GM12874 (cell line): ENCODE results near the gene BANF1.

Source experiments
- CTCF ChIP-seq: IDR thresholded peaks from 2 replicates; pipeline ENCODE4 v1.5.1; 2011; ENCODE audit warnings: low read depth, mild to moderate bottlenecking, control low read depth, low read length, moderate library complexity; ENCODE audit not compliant: insufficient read depth

The BANF1 gene

DNA sequence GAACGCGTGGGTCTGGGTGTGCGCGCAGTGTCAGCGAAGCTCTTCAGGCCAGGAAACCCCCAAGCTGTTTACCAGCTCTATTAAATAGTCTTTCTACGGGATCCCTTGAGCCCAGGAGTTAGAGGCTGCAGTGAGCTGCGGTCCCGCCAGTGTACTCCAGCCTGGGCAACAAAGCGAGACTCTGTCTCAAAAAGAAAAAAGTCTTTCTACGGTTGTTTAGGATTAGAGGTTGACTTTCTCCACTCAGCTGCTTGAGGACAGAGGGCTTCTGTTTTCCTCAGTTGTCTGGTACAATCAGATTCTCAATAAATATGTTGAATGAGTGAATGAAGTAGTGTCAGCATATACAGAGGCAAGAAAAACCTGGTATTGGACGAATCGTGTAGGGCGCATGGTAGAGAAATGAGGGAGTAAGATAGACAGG is 40.1 kb upstream of the BANF1 start:
- TF ChIP-seq CTCF: no peak

- TF ChIP-seq CTCF: no peak
Measured at GRCh38 chr11:65964906-65965305, 37.4 kb upstream of the BANF1 start.

DNA sequence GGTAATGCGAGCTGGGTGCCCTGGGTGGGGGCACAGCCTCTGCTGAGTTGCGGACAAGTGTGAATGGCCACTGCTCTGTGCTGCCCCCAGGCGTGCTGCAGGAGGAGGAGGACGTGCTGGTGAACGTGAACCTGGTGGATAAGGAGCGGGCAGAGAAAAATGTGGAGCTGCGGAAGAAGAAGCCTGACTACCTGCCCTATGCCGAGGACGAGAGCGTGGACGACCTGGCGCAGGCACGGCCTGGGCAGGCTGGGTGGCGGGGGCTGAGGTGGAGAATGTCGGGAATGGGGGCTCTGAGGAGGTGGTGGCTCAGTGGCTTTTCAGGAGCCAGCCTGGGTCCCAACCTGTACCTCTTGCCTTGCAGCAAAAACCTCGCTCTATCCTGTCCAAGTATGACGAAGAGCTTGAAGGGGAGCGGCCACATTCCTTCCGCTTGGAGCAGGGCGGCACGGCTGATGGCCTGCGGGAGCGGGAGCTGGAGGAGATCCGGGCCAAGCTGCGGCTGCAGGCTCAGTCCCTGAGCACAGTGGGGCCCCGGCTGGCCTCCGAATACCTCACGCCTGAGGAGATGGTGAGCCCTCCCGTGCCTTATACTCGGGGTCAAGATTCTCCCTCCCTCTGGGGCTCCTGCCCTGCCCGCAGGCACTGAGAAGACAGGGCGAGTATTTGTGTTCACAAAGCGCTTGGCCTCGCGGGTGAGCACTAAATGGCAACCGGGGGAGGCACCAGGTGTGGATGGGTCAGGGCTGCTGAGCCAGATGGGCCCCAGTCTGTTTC is 36.1 kb upstream of the BANF1 start:
- TF ChIP-seq CTCF: no peak

GRCh38 chr11:65967329-65967934 is 34.9 kb upstream of the BANF1 start:
- TF ChIP-seq CTCF: no peak

DNA sequence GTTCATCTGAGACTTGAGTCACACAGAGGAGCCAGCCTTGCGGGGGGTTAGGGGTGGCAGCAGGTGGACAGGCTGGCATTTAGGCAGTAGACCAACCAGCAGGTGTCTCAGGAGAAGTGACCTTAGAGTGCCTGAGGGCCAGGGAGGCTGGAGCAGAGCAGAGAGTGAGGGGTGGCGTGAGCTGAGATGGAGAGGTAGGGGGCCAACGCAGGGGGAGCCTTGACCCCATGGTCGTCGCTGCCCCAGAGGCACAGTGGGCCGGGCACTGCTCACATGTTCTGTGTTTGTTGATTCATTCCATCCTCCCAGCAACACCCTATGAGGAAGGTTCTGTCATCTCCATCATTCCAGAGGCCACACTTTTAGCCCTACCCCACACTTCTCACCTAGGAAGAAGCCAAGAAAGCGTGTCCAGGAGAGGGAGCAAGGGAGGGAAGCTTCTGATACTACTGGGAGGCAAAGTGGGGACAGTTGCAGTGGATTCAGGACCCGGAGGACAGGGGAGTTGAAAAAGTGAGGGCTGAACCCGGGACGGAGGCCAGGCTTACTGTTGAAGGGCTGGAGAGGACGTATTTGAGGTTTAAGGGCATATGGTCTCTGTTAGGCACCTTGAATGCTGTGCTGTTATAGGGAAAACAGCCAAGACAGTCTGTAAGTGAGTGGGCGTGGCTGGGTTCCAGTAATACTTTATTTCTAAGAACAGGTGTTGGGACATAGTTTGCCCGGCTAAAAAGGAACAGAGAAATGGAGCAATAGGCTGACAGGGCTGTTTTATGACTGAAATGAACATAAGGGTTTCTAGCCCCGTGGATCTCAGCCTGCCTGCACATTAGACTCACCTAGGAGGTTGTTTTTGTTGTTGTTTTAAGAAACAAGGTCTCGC is 33.5 kb upstream of the BANF1 start:
- no peak for TF ChIP-seq CTCF

DNA sequence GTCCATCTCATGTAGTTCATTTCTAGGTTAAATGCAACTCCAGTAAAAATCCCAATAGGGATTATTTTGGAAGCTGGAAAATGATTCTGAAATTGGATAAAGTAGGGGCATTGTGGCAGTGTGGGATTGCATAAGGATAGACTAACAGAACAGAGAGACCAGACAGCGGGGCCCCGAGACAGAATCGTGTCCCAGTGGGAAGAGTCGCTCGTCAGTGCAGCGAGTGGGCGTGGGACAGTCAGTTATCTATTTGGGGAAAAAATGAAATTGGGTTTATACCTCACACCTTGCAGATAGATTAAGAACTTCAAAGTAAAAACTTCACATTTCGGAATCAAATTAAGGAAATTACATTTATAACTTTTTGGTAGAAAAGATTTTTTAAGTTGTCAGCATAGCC is 30.2 kb upstream of the BANF1 start:
- no peak for TF ChIP-seq CTCF
